GM18526 (cell line): Measurements from ENCODE around the gene TACR1.

Experiments
- POLR2A ChIP-seq: IDR thresholded peaks from 3 replicates; pipeline ENCODE4 v1.6.1; 2011; ENCODE audit not compliant: insufficient read length; ENCODE audit errors: extremely low read depth

The TACR1 gene

DNA sequence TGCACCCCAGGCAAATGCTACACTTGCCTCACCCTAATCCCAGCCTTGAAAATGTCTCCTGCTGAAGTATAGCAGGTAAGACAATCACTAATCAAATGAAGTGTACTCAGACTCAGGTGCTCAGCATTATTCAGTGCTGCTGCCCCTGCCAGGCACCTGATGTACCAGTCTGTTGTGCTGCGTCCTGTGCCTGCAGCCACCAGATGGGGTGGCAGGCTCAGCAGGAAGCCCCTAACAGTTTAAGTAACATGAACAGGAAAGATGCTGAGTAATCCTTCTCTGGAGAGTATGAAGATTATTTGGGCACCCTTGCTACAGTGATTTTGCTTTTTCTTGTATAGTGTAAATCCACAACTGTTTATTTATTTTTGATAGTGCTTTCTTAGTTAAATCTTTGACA lies 69.1 kb downstream of the TACR1 start:
- no peak for TF ChIP-seq POLR2A

- no peak for TF ChIP-seq POLR2A
Measured at GRCh38 chr2:75123876-75124275, 75.4 kb downstream of the TACR1 start.

DNA sequence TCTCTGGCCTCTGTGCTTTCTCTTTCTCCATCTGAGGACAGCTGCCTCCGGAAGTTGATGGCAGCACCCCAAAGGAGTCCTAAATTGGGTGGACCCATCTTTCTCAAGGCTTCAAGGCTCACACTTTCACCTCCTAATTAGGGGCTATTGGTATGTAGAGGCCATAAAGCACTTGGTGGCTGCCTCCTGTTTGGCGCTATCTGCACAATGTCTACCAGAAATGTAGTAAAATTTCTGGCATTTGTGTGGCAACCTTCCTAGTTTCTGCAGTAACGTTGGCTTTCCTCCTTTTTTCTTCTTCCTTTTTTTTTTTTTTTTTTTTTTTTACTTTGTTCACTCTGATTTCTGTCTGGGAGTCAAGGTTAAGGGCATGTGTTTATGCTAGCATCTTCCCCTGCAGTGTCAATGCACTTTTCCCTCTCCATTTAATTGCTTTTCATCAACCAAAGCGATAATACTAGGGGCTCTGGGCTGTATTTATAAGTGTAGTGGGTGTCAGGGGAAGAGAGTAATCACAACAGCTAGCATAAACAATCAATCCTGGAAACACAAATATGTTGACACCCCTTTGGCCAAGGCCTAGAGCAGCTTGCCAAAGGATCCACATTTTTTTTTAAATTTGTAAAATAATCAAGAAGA lies 86.0 kb downstream of the TACR1 start:
- no peak for TF ChIP-seq POLR2A

- no peak for TF ChIP-seq POLR2A
Measured at GRCh38 chr2:75108937-75109482, 90.3 kb downstream of the TACR1 start.

- no peak for TF ChIP-seq POLR2A
Measured at GRCh38 chr2:75102011-75102410, 97.3 kb downstream of the TACR1 start.

DNA sequence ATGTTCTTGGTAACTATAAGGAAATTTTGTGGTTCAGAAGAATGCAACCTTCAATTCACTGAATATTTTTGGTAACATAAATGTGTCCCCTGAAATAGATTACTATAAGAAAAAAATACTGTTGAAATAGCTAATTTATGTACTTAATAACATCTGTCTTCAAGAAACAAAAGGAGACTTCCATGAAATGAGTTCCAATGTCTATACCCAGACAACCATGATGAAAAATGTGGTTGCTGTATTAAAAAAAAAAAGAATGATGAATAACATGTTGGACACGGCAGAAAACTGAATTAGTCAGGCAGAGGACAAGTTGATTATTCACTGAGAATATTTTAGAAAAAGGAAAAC lies 98.5 kb downstream of the TACR1 start:
- TF ChIP-seq POLR2A: no peak

- TF ChIP-seq POLR2A: no peak
Measured at GRCh38 chr2:75100011-75100800, 99.1 kb downstream of the TACR1 start.

DNA sequence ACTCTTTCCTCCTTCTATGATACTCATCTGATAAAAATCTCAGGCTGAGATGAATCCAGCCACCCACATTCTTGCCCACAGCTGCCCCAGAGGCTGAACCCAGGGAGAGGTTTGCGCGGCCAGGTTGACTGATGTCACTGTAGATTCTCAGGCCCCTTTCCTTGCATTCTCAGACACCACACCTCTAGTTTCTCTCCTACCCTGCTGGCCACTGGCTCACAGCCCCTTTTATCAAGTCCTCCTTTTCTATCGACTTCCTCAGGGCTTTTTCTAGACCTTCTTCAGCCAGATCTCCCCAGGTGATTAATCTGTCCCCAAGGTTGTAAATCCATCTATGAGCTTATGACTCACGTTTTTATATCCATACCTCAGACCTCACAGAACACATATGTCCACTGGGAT lies 99.8 kb downstream of the TACR1 start:
- TF ChIP-seq POLR2A: no peak

DNA sequence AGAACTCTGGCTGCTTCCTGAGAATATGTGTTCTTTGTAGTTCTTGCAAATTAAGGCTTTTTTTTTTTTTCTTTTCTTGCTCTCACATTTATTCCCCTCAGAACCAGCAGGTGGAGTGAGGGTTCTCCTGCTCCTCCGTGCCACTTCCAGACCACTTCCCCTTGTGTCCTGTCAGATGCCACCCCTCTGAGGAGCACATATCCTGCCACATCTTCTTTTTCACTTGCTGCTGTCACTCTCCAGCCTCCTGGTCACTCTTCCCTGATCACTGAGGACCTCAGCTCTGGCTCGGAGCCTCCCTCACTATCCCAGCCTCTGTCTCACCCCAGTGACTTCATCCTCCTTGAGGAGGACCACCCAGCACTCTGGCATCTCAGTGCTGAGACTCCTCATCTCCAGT lies 100.5 kb downstream of the TACR1 start:
- no peak for TF ChIP-seq POLR2A

DNA sequence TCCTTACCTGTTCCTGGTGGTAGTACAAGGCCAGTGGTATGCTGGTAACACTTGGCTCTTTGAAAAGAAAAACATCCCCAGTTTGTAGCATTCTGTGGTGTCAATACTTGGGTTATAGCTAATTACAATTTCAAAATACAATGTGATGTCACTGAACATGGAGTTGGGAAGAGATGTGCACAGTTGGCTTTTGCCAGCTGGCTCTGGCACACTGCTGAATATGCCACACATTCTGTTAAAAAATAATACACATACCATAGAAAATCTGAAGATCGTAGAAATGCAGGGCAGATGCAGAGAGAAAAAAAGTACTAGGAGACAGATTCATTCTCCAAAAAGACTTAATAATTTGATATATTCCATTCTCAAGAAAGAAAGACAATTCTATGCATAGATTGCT lies 101.5 kb downstream of the TACR1 start:
- TF ChIP-seq POLR2A: no peak

DNA sequence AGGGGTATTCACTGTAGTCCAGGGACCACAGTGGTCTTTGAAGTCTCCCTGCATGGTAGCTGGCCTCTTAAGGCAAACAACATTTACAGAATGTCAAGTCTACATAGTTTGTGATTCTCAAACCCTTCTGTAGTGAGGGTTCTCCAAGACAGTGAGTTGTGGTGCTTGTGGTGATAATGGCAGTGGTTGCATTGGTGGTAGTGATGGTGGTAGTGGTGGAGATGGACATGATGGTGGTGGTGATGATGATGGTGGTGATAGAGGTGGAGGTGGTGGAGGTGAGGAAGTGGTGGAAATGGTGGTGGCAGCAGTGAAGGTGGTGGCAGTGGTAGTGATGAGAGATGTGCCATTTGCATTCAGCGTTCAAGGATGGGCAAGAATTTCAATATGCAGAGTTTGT lies 104.9 kb downstream of the TACR1 start:
- TF ChIP-seq POLR2A: no peak

- TF ChIP-seq POLR2A: no peak
Measured at GRCh38 chr2:75090770-75091515, 108.4 kb downstream of the TACR1 start.

DNA sequence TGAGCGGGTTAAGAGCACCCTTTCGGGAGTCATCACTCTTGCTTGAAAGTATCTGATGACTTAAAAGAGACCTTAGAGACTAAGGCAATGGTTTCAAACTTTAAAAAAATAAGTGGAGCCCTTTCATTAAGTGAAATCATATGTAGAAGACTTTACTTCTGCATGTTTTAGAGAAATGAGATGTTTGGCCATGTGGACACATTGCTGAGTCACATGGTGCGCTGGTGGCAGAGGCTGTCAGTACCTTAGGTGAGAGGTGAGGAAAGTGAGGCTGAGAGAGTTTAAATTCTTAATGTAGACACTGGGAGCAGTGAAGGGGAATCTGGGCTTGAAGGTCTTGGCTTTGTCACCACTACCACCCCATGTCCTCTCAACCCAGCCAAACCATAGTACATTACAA lies 109.8 kb downstream of the TACR1 start:
- no peak for TF ChIP-seq POLR2A

- no peak for TF ChIP-seq POLR2A
Measured at GRCh38 chr2:75088791-75089190, 110.5 kb downstream of the TACR1 start.

GRCh38 chr2:75087736-75088135 lies 111.6 kb downstream of the TACR1 start:
- TF ChIP-seq POLR2A: no peak

DNA sequence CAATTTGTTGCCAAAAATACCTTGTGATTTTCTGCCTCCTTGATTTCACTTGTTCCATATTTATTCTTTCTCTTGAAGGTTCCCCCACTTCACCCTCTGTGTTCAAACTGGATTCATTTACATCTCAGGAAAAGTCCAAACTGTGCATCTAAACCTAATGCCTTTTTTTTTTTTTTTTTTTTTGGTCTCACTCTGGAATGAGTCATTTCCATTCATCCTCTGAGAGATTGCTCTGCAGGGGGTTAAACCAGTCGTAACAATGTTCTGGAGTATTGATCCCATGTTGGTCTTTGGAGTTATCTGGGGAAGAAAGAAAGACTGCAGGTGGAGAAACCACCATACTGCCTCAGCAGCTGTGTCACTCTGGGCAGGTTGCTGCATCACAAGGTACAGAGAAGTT lies 119.7 kb downstream of the TACR1 start:
- TF ChIP-seq POLR2A: no peak
